Spleen (tissue), 7 donors: ENCODE results near the gene SAP130.

ENCODE experiments used
- POLR2A ChIP-seq, 3 donors: fragments of 450-650 bp; IDR thresholded peaks; one replicate each; pipeline ENCODE4 v1.5.1; 2017; ENCODE audit warnings: antibody characterized with exemption in 3 of 3, mild to moderate bottlenecking in 1 of 3
- POLR2AphosphoS5 ChIP-seq, 3 donors: sonication (generic); formaldehyde crosslinking; IDR thresholded peaks; one replicate each; pipeline ENCODE4 v1.5.1; 2017; ENCODE audit warnings: antibody characterized with exemption in 3 of 3
- TF ChIP-seq, protein P1 (sequence below), 11 experiments: fragments of 200-600 bp in 7 of 11; fragments of 450-650 bp in 4 of 11; sonication (generic) in 4 of 11; IDR thresholded peaks in 8 of 11; conservative IDR thresholded peaks in 3 of 11; 1 replicate in 7 of 11; 2 replicates in 4 of 11; pipeline versions ENCODE4 v1.4.0 to v1.8.0; 2016 to 2021; ENCODE audit warnings: antibody characterized with exemption in 11 of 11, inconsistent platforms in 4 of 11, mild to moderate bottlenecking in 1 of 11
- donor health status: DM: no; HTN: no; CAD: no; lungs with moderate emphysema.
- donor health status: DM: no; HTN: no; CAD: no.
- donor health status: DM: no; HTN: no; CAD: no.

DNA sequence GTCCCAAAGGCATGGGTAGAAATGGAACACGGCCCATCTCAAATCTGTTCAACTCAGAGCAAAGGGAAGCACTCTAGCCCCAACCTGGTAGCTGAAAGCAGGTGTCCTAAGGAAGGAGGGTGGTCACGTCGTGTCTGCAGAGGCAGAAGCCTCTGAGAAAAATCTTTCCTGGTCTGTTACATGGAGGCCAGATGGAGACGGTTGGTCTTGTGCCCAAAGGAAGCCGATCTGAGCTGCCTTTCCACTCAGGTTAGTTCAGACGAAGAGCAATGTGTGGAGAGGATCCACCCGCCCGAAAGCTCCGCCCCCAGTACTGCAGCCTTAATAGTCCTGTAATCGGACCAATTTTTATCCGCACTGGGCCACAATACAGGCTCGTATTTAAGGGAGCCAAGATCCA lies 87.2 kb downstream of the SAP130 start:
- TF ChIP-seq POLR2AphosphoS5 (IDR thresholded peaks at IDR 0.05), result no peak
- TF ChIP-seq, protein P1, sequence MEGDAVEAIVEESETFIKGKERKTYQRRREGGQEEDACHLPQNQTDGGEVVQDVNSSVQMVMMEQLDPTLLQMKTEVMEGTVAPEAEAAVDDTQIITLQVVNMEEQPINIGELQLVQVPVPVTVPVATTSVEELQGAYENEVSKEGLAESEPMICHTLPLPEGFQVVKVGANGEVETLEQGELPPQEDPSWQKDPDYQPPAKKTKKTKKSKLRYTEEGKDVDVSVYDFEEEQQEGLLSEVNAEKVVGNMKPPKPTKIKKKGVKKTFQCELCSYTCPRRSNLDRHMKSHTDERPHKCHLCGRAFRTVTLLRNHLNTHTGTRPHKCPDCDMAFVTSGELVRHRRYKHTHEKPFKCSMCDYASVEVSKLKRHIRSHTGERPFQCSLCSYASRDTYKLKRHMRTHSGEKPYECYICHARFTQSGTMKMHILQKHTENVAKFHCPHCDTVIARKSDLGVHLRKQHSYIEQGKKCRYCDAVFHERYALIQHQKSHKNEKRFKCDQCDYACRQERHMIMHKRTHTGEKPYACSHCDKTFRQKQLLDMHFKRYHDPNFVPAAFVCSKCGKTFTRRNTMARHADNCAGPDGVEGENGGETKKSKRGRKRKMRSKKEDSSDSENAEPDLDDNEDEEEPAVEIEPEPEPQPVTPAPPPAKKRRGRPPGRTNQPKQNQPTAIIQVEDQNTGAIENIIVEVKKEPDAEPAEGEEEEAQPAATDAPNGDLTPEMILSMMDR (IDR thresholded peaks at IDR 0.05 in 8 of 11, conservative IDR thresholded peaks at IDR 0.05 in 3 of 11), result no peak
- no peak for TF ChIP-seq POLR2A (IDR thresholded peaks at IDR 0.05)
